ENCODE data around the gene CUBN. TPM values are rescaled to one million over a fixed set of nuclear protein-coding genes. Genes with fewer than 3 reads are reported as not detected.

The CUBN gene
- total and polyA plus RNA-seq, 2 of the 13 experiments (the other 11 are each of a cell fraction or from before 2014, with no cell fraction given), result 0.27 to 0.32 TPM

DNA sequence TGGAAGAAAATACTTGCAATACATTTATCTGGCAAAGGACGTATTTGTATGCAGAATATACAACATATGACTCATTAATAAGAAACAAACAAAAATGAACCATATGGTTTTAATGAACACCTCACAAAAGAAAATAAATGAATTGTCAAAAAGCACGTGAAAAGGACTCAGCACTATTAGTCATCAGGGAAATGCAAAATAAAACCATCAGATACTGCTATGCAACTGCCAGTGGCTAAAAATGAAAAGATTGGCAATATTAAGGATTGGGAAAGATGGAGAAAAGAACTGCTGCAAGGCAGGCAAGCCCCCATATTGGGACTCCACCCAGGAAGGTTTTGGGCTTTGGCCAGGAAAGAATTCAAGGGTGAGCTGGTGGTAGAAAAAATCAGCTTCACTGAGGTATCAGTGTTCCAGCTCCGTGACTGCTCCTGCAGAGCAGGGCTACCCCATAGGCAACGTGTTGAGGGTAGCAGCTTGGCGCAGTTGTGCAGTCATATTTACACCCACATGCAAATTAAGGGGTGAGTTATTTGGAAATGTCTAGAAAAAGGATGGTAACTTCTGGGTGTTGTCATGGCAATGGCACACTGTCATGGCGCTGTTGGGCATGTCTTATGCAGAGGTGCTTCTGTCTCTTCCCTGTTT, 72.7 kb downstream of the CUBN start:
- Histone ChIP-seq H4K20me1 (ENCODE audit: insufficient read depth, low read length) (no peaks in the 10 kb centered on the region), H3K9me3 (ENCODE audit: low read length) (no peaks in the 10 kb centered on the region), H2AFZ (ENCODE audit: low read length) (no peak overlapping the region), H3K36me3 (replicated peaks in 1 of 2; ENCODE audit: control insufficient read depth in 1 of 2, insufficient read depth in 2 of 2, low read length in 2 of 2) (no peaks in the 10 kb centered on the region), H3K4me2 (ENCODE audit: low read depth, low read length) (no peak overlapping the region), H3K9ac (ENCODE audit: insufficient read depth, low read depth, low read length) (no peak overlapping the region), H3K27ac (ENCODE audit: extremely low read length, insufficient read depth, low read length) (no peak overlapping the region), H3K4me1 (ENCODE audit: insufficient read depth, low read length) (no peaks in the 10 kb centered on the region), H3K79me2 (ENCODE audit: insufficient read depth, low read length) (no peaks in the 10 kb centered on the region), H3K27me3 (ENCODE audit: control insufficient read depth in 1 of 2, insufficient read depth in 2 of 2, low read length in 2 of 2) (no peaks in the 10 kb centered on the region), H3K4me3 (replicated peaks in 1 of 3; ENCODE audit: insufficient read depth in 1 of 3, low read depth in 2 of 3, low read length in 3 of 3) (no peak overlapping the region)
- DNase-seq (ENCODE audit: low spot score) (no peak), ATAC-seq (no peak), FAIRE-seq (no peak)
- in situ Hi-C loops (cut with HindIII; ENCODE audit: extremely low pct_ligation_motif_present, low pct_unique_long_range_greater_than_20kb), result no loop called here
- no TSS peak for BruUV-seq (replicated peaks)
- ChIA-PET CTCF (ENCODE audit: low intra/inter-chr PET ratio, low total read pairs) (no interaction called here), POLR2A (no interaction called here)
- 54% methylated on average over 5 of the region's 6 CpGs for WGBS (ENCODE audit: low lambda C conversion rate)
- intact Hi-C loops (cut with micrococcal nuclease; ENCODE audit: unreplicated experiment), result no loop called here
- TF ChIP-seq, protein P1, sequence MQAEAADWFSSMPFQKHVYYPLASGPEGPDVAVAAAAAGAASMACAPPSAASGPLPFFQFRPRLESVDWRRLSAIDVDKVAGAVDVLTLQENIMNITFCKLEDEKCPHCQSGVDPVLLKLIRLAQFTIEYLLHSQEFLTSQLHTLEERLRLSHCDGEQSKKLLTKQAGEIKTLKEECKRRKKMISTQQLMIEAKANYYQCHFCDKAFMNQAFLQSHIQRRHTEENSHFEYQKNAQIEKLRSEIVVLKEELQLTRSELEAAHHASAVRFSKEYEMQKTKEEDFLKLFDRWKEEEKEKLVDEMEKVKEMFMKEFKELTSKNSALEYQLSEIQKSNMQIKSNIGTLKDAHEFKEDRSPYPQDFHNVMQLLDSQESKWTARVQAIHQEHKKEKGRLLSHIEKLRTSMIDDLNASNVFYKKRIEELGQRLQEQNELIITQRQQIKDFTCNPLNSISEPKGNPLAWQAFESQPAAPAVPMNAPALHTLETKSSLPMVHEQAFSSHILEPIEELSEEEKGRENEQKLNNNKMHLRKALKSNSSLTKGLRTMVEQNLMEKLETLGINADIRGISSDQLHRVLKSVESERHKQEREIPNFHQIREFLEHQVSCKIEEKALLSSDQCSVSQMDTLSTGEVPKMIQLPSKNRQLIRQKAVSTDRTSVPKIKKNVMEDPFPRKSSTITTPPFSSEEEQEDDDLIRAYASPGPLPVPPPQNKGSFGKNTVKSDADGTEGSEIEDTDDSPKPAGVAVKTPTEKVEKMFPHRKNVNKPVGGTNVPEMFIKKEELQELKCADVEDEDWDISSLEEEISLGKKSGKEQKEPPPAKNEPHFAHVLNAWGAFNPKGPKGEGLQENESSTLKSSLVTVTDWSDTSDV (CRISPR knock-in tag; IDR thresholded peaks at IDR 0.05), result no peak
- TF ChIP-seq, protein P2, sequence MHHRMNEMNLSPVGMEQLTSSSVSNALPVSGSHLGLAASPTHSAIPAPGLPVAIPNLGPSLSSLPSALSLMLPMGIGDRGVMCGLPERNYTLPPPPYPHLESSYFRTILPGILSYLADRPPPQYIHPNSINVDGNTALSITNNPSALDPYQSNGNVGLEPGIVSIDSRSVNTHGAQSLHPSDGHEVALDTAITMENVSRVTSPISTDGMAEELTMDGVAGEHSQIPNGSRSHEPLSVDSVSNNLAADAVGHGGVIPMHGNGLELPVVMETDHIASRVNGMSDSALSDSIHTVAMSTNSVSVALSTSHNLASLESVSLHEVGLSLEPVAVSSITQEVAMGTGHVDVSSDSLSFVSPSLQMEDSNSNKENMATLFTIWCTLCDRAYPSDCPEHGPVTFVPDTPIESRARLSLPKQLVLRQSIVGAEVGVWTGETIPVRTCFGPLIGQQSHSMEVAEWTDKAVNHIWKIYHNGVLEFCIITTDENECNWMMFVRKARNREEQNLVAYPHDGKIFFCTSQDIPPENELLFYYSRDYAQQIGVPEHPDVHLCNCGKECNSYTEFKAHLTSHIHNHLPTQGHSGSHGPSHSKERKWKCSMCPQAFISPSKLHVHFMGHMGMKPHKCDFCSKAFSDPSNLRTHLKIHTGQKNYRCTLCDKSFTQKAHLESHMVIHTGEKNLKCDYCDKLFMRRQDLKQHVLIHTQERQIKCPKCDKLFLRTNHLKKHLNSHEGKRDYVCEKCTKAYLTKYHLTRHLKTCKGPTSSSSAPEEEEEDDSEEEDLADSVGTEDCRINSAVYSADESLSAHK (CRISPR knock-in tag; IDR thresholded peaks at IDR 0.05; ENCODE audit: borderline replicate concordance), result no peak
- TF ChIP-seq NFATC3 (CRISPR knock-in tag; IDR thresholded peaks at IDR 0.05) (no peak), HOXD1 (CRISPR knock-in tag; IDR thresholded peaks at IDR 0.05) (no peak), TMF1 (CRISPR knock-in tag; IDR thresholded peaks at IDR 0.05; ENCODE audit: low read depth) (no peak), YEATS4 (CRISPR knock-in tag; IDR thresholded peaks at IDR 0.05; ENCODE audit: borderline replicate concordance) (no peak), KLF16 (CRISPR knock-in tag; IDR thresholded peaks at IDR 0.05) (no peak)
- TF ChIP-seq, protein P3, sequence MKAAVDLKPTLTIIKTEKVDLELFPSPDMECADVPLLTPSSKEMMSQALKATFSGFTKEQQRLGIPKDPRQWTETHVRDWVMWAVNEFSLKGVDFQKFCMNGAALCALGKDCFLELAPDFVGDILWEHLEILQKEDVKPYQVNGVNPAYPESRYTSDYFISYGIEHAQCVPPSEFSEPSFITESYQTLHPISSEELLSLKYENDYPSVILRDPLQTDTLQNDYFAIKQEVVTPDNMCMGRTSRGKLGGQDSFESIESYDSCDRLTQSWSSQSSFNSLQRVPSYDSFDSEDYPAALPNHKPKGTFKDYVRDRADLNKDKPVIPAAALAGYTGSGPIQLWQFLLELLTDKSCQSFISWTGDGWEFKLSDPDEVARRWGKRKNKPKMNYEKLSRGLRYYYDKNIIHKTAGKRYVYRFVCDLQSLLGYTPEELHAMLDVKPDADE (CRISPR knock-in tag; IDR thresholded peaks at IDR 0.05), result no peak
- TF ChIP-seq, protein P4, sequence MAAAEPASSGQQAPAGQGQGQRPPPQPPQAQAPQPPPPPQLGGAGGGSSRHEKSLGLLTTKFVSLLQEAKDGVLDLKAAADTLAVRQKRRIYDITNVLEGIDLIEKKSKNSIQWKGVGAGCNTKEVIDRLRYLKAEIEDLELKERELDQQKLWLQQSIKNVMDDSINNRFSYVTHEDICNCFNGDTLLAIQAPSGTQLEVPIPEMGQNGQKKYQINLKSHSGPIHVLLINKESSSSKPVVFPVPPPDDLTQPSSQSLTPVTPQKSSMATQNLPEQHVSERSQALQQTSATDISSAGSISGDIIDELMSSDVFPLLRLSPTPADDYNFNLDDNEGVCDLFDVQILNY (CRISPR knock-in tag; conservative IDR thresholded peaks at IDR 0.05), result no peak
